ENCODE measurements around the gene GPRASP2. TPM values are rescaled to one million over a fixed set of nuclear protein-coding genes. Genes with fewer than 3 reads are reported as not detected.
"Not testable (repeated sequence)": the region's sequence is repeated elsewhere in the genome, so short reads cannot be mapped to it uniquely, and the experiment has no call there.

Gene GPRASP2
- total RNA-seq: 13.4 TPM

- peak; percentile 21 for DNase-seq (ENCODE audit: low spot score)
Measured at GRCh38 chrX:102712216-102712966, at the start of gene GPRASP2. Gene GPRASP2, plus strand, starts transcription at chrX:102712448. Its CDS starts 2,422 bp downstream, at chrX:102714870.

GRCh38 chrX:102663820-102664219 lies 48.4 kb upstream of the GPRASP2 start:
- DNase-seq (ENCODE audit: low spot score): not testable (repeated sequence)

- DNase-seq (ENCODE audit: low spot score): not testable (repeated sequence)
Measured at GRCh38 chrX:102667034-102667433, 45.2 kb upstream of the GPRASP2 start.

DNA sequence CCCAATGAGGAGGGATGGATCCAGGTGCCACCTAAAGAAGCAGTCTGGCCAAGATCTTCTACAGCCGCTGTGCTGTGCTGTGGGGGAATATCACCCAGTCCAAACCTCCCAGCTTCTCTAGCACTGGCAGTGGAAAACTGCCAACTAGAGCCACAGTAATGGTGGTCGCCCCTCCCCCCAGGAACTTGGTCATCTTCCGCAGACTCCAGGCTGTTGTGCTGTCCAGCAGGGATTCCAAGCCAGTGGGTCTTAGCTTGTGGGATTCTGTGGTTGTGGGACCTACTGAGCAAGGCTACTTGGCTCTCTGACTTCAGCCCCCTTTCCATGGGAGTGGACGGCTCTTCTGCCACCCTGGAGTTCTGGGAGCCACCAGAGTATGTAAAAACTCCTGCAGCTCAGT lies 42.7 kb upstream of the GPRASP2 start:
- no peak for DNase-seq (ENCODE audit: low spot score)

GRCh38 chrX:102672856-102673255 lies 39.4 kb upstream of the GPRASP2 start:
- no peak for DNase-seq (ENCODE audit: low spot score)

DNA sequence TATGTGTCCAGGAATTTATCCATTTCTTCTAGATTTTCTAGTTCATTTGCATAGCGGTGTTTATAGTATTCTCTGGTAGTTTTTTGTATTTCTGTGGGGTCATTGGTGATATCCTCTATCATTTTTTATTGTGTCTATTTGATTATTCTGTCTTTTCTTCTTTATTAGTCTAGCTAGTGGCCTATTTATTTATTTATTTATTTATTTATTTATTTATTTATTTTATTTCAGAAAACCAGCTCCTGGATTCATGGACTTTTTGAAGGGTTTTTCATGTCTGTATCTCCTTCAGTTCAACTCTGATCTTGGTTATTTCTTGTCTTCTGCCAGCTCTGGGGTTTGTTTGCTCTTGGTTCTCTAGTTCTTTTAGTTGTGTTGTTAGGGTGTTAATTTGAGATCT lies 34.8 kb upstream of the GPRASP2 start:
- not testable (repeated sequence) for DNase-seq (ENCODE audit: low spot score)

- no peak for DNase-seq (ENCODE audit: low spot score)
Measured at GRCh38 chrX:102684772-102685520, 27.3 kb upstream of the GPRASP2 start.

DNA sequence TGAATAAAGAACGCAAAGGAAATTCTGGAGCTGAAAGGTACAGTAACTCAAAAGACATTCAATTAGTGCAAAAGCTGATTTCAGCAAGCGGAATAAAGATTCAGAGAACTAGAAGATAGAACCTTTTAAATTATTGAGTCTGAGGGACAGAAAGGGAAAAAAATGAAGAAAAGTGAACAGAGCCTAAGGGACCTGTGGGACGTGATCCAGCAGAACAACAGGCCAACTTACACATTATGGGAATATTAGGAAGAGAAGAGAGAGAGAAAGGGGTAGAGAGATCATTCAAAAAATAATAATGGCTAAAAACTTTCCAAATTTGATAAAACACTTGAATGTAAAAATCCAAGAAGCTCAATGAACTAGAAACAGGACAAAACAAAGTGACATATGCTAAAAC lies 17.5 kb upstream of the GPRASP2 start:
- no peak for DNase-seq (ENCODE audit: low spot score)

- no peak for DNase-seq (ENCODE audit: low spot score)
Measured at GRCh38 chrX:102696306-102696705, 15.9 kb upstream of the GPRASP2 start.

DNA sequence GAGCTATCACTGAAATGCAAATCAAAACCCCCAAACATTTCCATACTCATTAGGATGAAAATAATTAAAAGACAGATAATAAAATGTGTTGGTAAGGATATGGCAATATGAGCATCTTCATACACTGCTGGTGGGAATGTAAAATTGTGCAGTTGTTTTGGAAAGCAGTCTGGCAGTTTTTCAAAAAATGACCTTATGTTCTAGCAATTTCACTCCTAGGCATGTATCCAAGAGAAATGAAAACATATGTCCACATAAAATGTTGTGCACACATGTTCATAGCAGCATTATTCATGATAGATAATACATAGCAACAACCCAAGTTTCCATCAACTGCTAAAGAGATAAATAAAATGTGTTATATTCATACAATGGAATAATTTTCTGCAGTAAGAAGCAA lies 14.8 kb upstream of the GPRASP2 start:
- DNase-seq (ENCODE audit: low spot score): no peak

DNA sequence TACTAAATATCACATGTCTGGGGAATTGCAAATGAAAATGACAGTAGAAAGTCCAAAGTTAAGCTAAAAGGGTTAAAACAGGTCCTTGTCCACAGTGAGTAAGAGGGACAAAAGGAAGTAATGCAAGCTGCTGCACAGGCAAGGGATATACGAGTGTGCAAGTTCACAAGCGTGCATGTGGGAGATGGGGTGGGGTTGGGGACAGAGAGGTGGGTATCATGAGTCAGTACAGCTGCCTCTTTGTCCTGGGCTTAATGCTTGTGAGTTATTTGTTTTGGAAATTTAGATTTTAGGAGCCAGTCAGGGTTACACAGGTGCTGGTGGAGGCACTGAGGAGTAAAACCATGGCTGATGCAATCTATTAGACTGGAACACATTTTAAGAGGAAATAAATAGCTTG lies 3.3 kb upstream of the GPRASP2 start:
- no peak for DNase-seq (ENCODE audit: low spot score)

- no peak for DNase-seq (ENCODE audit: low spot score)
Measured at GRCh38 chrX:102711872-102712215, 404 bp upstream of the GPRASP2 start.

- peak; percentile 49 for DNase-seq (ENCODE audit: low spot score)
Measured at GRCh38 chrX:102712981-102713625, 855 bp downstream of the GPRASP2 start.

DNA sequence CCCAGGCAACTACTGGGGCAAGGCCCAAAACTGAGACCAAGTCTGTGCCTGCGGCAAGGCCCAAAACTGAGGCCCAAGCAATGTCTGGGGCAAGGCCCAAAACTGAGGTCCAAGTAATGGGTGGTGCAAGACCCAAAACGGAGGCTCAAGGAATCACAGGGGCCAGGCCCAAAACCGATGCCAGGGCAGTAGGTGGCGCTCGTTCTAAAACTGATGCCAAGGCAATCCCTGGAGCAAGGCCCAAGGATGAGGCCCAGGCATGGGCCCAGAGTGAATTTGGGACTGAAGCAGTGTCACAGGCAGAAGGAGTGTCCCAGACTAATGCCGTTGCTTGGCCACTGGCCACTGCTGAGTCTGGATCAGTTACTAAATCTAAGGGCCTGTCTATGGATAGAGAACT lies 2.7 kb downstream of the GPRASP2 start:
- DNase-seq (ENCODE audit: low spot score): no peak

- DNase-seq (ENCODE audit: low spot score): no peak
Measured at GRCh38 chrX:102715967-102716366, 3.7 kb downstream of the GPRASP2 start.

- peak; percentile 74 for DNase-seq (ENCODE audit: low spot score)
Measured at GRCh38 chrX:102720237-102721168, 8.3 kb downstream of the GPRASP2 start, which contains the start of gene GPRASP3. Gene GPRASP3, plus strand, starts transcription at chrX:102720743. Its CDS starts 28,253 bp downstream, at chrX:102748996.

- not testable (repeated sequence) for DNase-seq (ENCODE audit: low spot score)
Measured at GRCh38 chrX:102721169-102721506, 8.9 kb downstream of the GPRASP2 start.

DNA sequence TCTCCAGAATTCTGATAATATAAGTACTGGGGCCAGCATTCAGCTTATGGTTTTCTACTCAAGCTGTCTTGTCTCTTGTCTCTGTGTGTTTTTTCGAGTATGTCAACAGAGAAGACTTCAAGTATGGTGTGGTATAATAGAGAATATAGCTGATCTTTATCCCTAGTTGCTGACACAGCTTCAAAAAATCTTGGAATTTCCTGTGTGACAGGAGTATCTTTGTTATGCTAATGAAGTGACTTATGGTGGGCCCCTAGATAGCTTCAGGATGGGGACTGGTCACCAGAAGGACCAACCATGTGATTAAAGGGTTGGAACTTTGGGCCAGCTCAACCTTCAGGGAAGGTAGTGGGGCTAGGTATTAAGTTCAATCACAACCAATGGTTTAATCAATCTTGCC lies 11.2 kb downstream of the GPRASP2 start:
- DNase-seq (ENCODE audit: low spot score): no peak

GRCh38 chrX:102727761-102728160 lies 15.5 kb downstream of the GPRASP2 start:
- DNase-seq (ENCODE audit: low spot score): no peak

DNA sequence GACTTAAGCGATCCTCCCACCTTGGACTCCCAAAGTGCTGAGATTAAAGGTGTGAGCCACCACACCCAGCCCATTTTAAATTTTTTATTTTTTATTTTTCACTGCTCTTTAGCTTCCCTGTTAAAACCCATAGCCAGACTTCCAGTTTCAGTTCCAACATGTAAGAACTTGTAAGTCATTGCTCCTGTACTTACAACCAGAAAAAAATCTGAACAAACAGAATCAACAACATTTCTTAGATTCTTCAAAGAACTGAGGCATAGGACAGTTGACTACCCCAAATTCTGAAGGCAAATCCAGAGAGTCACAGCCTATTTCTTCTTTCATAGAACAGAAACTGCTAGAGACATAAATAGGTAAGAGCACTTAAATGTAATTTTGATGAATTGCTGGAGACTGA lies 16.4 kb downstream of the GPRASP2 start:
- DNase-seq (ENCODE audit: low spot score): no peak

DNA sequence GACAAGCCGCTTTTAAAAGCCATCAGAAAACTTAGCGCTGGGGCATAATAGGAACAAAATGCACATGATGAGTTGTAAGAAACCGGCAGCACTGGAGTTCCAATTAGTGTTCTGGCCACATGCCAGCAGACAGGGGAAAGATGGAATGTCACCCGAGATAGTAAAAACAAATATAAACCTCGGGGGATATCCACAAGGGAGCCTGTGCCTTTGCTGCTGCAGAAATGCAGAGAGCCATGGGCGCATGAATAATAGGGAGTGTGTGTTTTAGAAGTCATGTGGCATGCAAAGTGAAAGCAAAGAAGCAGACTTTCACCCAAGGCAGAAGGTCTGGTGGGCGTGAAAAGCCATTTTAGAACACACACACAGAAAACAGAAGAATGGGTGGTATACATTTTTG lies 27.4 kb downstream of the GPRASP2 start:
- DNase-seq (ENCODE audit: low spot score): no peak

- no peak for DNase-seq (ENCODE audit: low spot score)
Measured at GRCh38 chrX:102744307-102744706, 32.1 kb downstream of the GPRASP2 start.
